Left lung (tissue), 10 donors: ENCODE data around the gene MS4A7. TPM values are rescaled to one million over a fixed set of nuclear protein-coding genes. Genes with fewer than 3 reads are reported as not detected.

Source experiments
- ATAC-seq: fragments of 200-7000 bp; cut with Tn5 transposase; one replicate; pipeline ENCODE4 v1.9.1; 2020; ENCODE audit warnings: moderate library complexity
- DNase-seq, 4 donors: peaks; one replicate each; pipeline ENCODE4 v3.0.0-alpha.2; 2013 to 2020
- H3K27ac ChIP-seq, 2 donors: fragments of 200-600 bp; sonication (generic) in 1 of 2; one replicate each; pipeline versions ENCODE4 v1.5.0 to v1.8.0; 2020 to 2021
- H3K27me3 ChIP-seq, 2 donors: fragments of 200-600 bp; sonication (generic) in 1 of 2; one replicate each; pipeline versions ENCODE4 v1.5.0 to v1.8.0; 2020 to 2021
- H3K36me3 ChIP-seq, 2 donors: fragments of 200-600 bp; sonication (generic) in 1 of 2; one replicate each; pipeline versions ENCODE4 v1.5.0 to v1.8.0; 2020 to 2021
- H3K4me1 ChIP-seq, 2 donors: fragments of 200-600 bp; one replicate each; pipeline ENCODE4 v1.8.0; 2021
- H3K4me3 ChIP-seq, 2 donors: fragments of 200-600 bp; sonication (generic) in 1 of 2; one replicate each; pipeline versions ENCODE4 v1.5.0 to v1.8.0; 2020 to 2021; ENCODE audit warnings: mild to moderate bottlenecking in 1 of 2
- H3K9me3 ChIP-seq, 2 donors: fragments of 200-600 bp; sonication (generic) in 1 of 2; one replicate each; pipeline versions ENCODE4 v1.5.0 to v1.8.0; 2020 to 2021
- CTCF ChIP-seq, 2 donors: fragments of 200-600 bp; sonication (generic) in 1 of 2; IDR thresholded peaks; one replicate each; pipeline versions ENCODE4 v1.5.0 to v1.8.0; 2021; ENCODE audit warnings: antibody characterized with exemption in 2 of 2
- intact Hi-C, 2 donors: fragments of 100-400 bp; cut with DNase I; formaldehyde crosslinking; loops; one replicate each; pipeline versions ENCODE4 v1.11.2 to v1.14.2; 2022
- polyA plus RNA-seq, 6 donors: library from polyadenylated mRNA; unstranded; fragments of 120-200 nt; gene quantifications; one replicate each; pipeline ENCODE4 v1.2.1, GENCODE V29; 2013; ENCODE audit not compliant: insufficient read length in 6 of 6
- total RNA-seq, 2 donors: library from RNA; stranded (reverse); fragmentation: NEBNext Ultra II Directional; extraction: Animal tissue kit (Norgen Biotek cat#: 25700); gene quantifications; one replicate each; pipeline ENCODE4 v1.2.1, GENCODE V29; 2021
- donor health status: DM: no; HTN: yes; CAD: no.
- donor health status: DM: no; HTN: no; CAD: no.

The MS4A7 gene
- total and polyA plus RNA-seq, 8 donors = 11.5 to 143 (median 17.7) TPM

DNA sequence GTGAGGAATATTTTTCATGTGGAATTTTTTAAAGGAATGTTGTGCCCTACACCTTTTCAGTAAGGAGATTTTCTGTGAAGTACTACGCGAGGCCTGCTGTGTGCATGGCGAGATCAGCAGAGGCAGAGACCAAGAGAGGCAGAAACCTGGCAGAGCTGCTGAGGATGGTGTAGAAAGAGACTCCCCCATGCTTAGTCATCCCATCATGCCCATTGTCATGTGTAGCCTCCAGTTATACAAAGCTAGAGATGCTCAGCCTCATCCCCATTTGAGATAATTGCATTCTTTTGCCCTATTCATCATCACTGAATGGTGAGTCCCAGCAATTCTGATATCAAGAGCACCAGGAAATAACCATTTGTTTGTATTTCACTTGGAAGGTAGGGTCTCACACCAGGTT, 3.0 kb upstream of the MS4A7 start:
- H3K27ac ChIP-seq = no peak overlapping the region
- H3K36me3 ChIP-seq = no peaks in the 10 kb centered on the region
- intact Hi-C loops = no loop called here
- no peaks in the 10 kb centered on the region for H3K9me3 ChIP-seq
- H3K27me3 ChIP-seq = no peaks in the 10 kb centered on the region
- no peak for TF ChIP-seq CTCF (IDR thresholded peaks at IDR 0.05)
- H3K4me1 ChIP-seq = peaks cover 5 to 28% of the 10 kb centered on the region in 2 donors
- no peak for DNase-seq
- no peak for ATAC-seq
- H3K4me3 ChIP-seq = no peak overlapping the region

- Histone ChIP-seq H3K36me3 (no peaks in the 10 kb centered on the region), H3K4me3 (no peak overlapping the region), H3K4me1 (peaks cover 0 to 16% of the 10 kb centered on the region in 2 donors), H3K27me3 (no peaks in the 10 kb centered on the region), H3K9me3 (no peaks in the 10 kb centered on the region), H3K27ac (peak overlapping the region; percentile 66 to 83)
- no peak for TF ChIP-seq CTCF (IDR thresholded peaks at IDR 0.05)
- intact Hi-C loops = no loop called here
- no peak for DNase-seq
- ATAC-seq = no peak
These were observed 1.7 kb upstream of the MS4A7 start for GRCh38 chr11:60376601-60377000.

DNA sequence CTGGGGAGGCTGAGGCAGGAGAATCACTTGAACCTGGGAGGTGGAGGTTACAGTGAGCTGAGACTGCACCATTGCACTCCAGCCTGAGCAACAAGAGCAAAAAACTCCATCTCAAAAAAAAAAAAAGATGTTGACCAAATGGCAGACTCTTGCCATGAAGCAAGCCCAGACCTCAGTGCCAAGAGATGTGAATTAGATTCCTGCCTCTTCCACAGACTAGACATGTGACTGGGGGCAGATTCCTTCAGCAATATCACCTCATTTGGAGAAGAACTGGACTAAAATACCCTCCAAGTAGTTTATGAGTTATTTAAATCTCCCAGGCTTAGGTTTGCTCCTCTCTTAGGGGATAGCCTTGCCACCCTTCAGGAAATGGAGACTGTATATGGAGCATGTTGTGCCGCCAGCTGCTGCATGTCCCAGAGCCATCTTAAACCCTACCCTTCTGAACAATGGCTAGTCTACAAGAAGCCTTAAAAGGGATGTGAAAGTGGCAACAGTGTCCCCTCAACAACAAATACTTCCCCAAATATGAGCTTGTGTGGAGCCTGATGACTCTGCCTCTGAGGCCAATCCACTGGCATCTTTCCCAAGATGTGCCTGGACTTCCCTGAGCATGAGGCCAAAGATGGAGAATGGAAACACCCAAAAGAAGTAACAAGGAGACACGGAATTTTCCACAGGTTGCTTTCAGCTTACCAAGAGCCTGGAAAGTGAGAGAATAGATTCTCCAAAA, 763 bp upstream of the MS4A7 start:
- Histone ChIP-seq H3K36me3 (no peaks in the 10 kb centered on the region), H3K9me3 (no peaks in the 10 kb centered on the region), H3K4me3 (no peak overlapping the region), H3K27me3 (no peaks in the 10 kb centered on the region), H3K27ac (peak overlapping the region; percentile 66 to 83), H3K4me1 (peaks cover 0 to 14% of the 10 kb centered on the region in 2 donors)
- intact Hi-C loops = no loop called here
- DNase-seq (peak in 2 of 4 donors; percentile 17 to 85), ATAC-seq (peak; percentile 79)
- TF ChIP-seq CTCF (IDR thresholded peaks at IDR 0.05) = no peak

DNA sequence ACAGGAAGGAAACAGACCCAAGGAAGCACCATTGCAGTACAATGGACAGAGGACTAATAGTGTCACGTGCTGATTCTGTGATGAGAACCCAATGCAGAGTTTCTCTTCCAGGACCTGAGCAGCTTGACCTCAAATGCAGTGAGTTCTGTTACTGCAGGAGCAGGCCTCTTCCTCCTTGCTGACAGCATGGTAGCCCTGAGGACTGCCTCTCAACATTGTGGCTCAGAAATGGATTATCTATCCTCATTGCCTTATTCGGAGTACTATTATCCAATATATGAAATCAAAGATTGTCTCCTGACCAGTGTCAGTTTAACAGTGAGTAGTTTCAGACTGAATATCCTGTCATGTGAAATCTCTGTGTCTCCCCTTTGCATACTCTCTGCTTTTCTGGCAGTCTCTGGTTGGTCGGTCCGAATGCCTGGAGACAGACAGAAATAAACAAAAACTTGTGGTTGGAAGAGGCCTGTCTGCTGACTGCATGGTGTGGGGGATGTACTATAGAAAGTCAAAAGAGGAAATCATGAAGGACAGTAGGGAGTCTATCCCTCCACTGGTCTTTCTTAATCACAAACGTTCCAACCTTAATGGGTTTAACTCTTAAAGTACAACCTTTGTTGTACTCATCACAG, 11.1 kb downstream of the MS4A7 start:
- H3K4me3 ChIP-seq = no peak overlapping the region
- intact Hi-C loops = no loop called here
- peaks cover 0 to 37% of the 10 kb centered on the region in 2 donors for H3K4me1 ChIP-seq
- no peak for TF ChIP-seq CTCF (IDR thresholded peaks at IDR 0.05)
- no peaks in the 10 kb centered on the region for H3K27me3 ChIP-seq
- no peaks in the 10 kb centered on the region for H3K9me3 ChIP-seq
- H3K36me3 ChIP-seq = peaks cover 0 to 27% of the 10 kb centered on the region in 2 donors
- DNase-seq = no peak
- peak overlapping the region in 1 of 2 donors; percentile 64 for H3K27ac ChIP-seq
- peak; percentile 76 for ATAC-seq

- no peaks in the 10 kb centered on the region for H3K9me3 ChIP-seq
- H3K27ac ChIP-seq = peak overlapping the region in 1 of 2 donors; percentile 64
- no peak for TF ChIP-seq CTCF (IDR thresholded peaks at IDR 0.05)
- peaks cover 0 to 21% of the 10 kb centered on the region in 2 donors for H3K36me3 ChIP-seq
- peaks cover 0 to 45% of the 10 kb centered on the region in 2 donors for H3K4me1 ChIP-seq
- DNase-seq (no peak), ATAC-seq (no peak)
- intact Hi-C loops = no loop called here
- no peaks in the 10 kb centered on the region for H3K27me3 ChIP-seq
- no peak overlapping the region for H3K4me3 ChIP-seq
These were observed 12.1 kb downstream of the MS4A7 start for GRCh38 chr11:60390419-60390818.
